Body of pancreas (tissue), 4 donors: ENCODE data around the gene DTX3L.

Experiments used
- POLR2A ChIP-seq, 3 donors: fragments of 450-650 bp; IDR thresholded peaks; one replicate each; pipeline ENCODE4 v1.6.1; 2016; ENCODE audit warnings: antibody characterized with exemption in 3 of 3, mild to moderate bottlenecking in 2 of 3
- TF ChIP-seq, protein P1 (sequence below), 7 experiments: fragments of 450-650 bp in 4 of 7; fragments of 200-600 bp in 3 of 7; sonication (generic) in 3 of 7; IDR thresholded peaks; one replicate each; pipeline ENCODE4 v1.5.1; 2016 to 2019; ENCODE audit warnings: antibody characterized with exemption in 7 of 7

DNA sequence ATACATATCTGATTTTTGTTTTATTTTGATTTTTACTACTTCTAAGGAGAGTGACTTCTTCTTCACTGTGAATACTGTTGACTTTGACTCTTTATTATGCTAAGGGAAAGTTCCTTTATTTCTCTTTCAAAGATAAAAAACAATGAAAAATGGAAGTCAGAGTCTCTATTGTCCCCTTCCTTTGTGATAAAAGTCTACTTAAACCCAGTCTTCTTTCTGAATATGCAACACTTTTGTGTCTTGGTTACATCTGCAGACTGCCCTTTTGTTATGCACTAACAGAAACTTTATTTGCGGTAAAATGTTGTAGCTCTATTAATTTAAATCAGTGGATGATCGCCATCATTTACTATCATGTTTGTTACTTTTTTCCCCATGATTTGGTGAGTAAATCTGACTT lies 26.5 kb downstream of the DTX3L start:
- TF ChIP-seq, protein P1, sequence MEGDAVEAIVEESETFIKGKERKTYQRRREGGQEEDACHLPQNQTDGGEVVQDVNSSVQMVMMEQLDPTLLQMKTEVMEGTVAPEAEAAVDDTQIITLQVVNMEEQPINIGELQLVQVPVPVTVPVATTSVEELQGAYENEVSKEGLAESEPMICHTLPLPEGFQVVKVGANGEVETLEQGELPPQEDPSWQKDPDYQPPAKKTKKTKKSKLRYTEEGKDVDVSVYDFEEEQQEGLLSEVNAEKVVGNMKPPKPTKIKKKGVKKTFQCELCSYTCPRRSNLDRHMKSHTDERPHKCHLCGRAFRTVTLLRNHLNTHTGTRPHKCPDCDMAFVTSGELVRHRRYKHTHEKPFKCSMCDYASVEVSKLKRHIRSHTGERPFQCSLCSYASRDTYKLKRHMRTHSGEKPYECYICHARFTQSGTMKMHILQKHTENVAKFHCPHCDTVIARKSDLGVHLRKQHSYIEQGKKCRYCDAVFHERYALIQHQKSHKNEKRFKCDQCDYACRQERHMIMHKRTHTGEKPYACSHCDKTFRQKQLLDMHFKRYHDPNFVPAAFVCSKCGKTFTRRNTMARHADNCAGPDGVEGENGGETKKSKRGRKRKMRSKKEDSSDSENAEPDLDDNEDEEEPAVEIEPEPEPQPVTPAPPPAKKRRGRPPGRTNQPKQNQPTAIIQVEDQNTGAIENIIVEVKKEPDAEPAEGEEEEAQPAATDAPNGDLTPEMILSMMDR (IDR thresholded peaks at IDR 0.05) = no peak
- no peak for TF ChIP-seq POLR2A (IDR thresholded peaks at IDR 0.05)
